Hematopoietic multipotent progenitor cell (in vitro differentiated cells): Measurements from ENCODE around the gene APEX2. TPM values are rescaled to one million over a fixed set of nuclear protein-coding genes. Genes with fewer than 3 reads are reported as not detected.
A peak's percentile ranks its signal among the peaks of the same experiment; 100 is the strongest.
"Not testable (repeated sequence)": the region's sequence is repeated elsewhere in the genome, so short reads cannot be mapped to it uniquely, and the experiment has no call there.

Experiments used
- DNase-seq, 3 donors: peaks; one replicate each; pipeline ENCODE4 v3.0.0-alpha.2; 2011 to 2015; ENCODE audit warnings: low read depth in 2 of 3, low spot score in 2 of 3
- total RNA-seq: library from RNA; depleted of rRNA; stranded (reverse); fragments of >200 nt; gene quantifications from one replicate; pipeline ENCODE4 v1.2.3, GENCODE V29; 2012

APEX2 gene
- 10.0 TPM for total RNA-seq

DNA sequence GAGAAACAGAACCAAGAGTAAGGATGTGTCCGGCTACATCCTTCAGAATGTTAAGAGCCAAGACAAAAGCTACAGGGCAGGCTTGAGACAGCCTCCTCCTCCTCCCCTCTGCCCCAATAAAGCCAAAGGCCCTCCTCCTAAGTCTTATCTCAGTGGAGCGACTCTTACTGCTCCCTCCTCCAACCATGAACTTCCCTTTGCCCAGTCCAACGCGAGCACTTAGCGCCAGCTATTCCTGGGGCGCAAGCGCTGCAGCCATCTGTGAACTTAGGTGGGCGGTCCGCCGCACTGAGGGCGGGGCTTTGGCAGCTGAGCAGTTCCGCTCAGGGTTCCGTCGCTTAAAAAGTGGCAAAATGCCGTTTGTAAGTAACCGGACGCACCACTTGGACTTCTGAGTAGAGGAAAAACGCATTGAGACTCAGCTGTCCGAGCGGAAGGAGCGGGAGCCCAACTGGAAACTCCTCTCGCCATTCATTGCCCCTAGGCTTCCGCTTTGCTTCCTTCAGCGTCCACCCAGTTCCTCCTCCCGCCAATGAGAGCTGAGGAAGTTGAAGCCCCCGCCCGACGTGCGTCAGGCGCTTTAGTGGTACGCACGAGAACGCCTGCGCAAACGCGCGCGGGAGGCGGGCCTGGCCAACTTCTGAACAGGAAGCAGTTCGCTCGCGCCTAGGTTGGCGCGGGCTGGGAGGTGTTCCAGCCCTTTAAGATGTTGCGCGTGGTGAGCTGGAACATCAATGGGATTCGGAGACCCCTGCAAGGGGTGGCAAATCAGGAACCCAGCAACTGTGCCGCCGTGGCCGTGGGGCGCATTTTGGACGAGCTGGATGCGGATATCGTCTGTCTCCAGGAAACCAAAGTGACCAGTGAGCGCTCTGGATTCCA, at the start of gene APEX2:
Gene APEX2, plus strand, starts transcription at position 647 of the 882 bp plus-strand sequence. Its CDS starts 60 bp downstream, at position 707.
- peak; percentile 52 to 93 (median 88) for DNase-seq

DNA sequence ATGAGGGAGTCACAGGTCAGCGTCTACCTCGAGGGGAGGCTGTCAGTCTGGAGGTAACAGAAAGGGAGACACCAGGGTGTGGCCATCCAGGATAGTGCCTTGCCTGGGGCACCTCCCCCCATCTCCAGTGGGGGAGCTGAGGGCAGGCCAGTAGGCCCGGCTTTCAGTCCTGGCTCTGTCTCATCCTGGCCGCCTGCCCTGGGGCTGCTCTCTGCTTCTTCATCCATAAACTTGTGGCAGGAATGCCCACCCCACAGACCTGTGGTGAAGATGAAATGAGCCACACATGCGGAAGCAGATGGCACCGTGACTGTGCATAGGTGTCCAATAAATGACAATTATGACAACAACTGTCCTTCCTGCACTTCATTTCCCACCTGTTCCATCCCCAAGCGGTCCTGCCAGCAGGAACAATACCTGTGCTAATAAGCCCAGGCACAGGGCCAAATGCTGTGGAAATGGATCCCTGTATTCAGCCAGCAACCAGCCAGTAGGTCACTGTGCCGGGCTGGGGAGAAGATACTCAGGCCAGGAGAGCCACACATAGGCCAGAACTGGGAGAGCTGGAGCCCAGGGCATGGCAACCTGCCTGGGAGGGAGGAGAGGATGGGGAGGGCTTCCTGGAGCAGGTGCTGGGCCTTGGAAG, 49.3 kb upstream of the APEX2 start:
- DNase-seq, result no peak

- DNase-seq, result no peak
These were observed 38.4 kb upstream of the APEX2 start for GRCh38 chrX:54961750-54962149.

GRCh38 chrX:54964766-54965497, 35.2 kb upstream of the APEX2 start:
- DNase-seq, result no peak

DNA sequence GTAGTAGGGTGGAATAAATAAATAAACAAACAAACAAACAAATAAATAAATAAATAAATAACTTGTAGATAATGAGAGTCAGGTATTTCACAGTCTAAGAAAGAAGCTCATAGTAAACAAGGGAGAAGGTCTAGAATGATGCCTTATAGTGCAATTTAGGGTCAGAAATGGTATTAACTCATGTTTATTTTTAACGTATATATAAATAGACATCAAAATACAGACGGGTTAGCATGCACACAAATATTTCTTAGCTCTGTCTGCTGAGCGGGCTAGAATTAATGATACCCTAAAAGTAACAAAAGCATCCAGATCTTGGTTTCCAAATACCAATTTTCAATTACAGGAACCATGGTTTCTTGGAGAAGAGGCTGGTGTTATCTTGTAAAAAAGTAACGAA, 22.8 kb upstream of the APEX2 start:
- DNase-seq, result no peak

- DNase-seq, result no peak
These were observed 21.7 kb upstream of the APEX2 start for GRCh38 chrX:54978448-54978847.

- DNase-seq, result no peak
These were observed 20.7 kb upstream of the APEX2 start for GRCh38 chrX:54979432-54979831.

- no peak for DNase-seq
These were observed 19.8 kb upstream of the APEX2 start for GRCh38 chrX:54980334-54980733.

DNA sequence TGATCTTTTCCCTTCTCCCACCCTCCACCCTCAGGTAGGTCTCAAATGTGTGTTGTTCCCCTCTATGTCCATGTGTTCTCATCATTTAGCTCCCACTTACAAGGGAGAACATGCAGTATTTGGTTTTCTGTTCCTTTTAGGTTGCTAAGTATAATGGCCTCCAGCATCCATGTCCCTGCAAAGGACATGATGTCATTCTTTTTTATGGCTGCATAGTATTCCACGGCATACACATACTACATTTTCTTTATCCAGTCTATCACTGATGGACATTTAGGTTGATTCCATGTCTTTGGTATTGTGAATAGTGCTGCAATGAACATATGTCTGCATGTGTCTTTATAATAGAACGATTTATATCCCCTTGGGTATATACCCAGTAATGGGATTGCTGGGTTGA, 16.9 kb upstream of the APEX2 start:
- not testable (repeated sequence) for DNase-seq

GRCh38 chrX:54991706-54992105, 8.5 kb upstream of the APEX2 start:
- no peak for DNase-seq

GRCh38 chrX:54992911-54993622, 7.1 kb upstream of the APEX2 start:
- DNase-seq, result no peak

GRCh38 chrX:54994099-54994498, 6.1 kb upstream of the APEX2 start, which contains the start of gene PFKFB1:
TSS of gene PFKFB1 (minus strand) at chrX:54994188. CDS start at chrX:54994007, 181 bp downstream.
- no peak for DNase-seq

GRCh38 chrX:54994668-54995351, 5.4 kb upstream of the APEX2 start:
- no peak for DNase-seq

DNA sequence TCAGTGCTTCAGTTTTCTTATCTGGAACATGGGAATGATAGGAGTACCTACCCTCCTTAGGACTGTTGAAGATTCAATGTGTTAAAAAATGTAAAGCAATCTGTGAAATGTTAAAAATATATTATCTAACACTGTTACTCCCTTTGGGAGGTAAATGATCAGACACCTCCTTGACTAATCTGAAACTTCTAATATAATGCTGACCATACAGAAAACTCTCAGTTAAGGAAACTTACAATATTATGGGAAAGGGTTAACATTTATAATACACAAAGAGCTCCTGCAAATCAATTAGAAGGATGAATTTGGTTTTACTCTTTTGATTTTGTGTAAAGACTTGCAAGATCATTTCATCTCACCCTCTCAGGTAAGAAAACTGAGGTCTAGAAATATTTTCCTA, 4.5 kb upstream of the APEX2 start:
- no peak for DNase-seq

GRCh38 chrX:55004231-55004630, 4.1 kb downstream of the APEX2 start:
- DNase-seq, result no peak

DNA sequence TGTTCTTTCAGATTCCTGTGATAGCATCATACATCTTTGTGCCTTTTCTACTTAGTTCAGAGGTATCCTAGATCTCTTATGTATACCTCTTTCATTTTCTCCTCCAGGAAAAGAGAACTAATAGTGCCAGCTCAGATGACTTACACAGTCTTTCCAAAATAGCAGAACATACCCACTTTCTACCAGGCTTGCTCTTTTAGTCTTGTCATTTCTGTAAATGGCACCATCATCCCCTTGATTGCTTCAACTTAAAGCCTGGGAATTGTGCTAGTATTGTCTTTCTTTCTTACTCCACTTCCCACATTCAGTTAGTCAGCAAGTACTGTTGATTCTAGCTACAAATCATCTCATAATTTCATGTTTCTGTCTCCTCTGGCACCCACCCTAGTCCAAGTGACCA, 5.1 kb downstream of the APEX2 start:
- no peak for DNase-seq

DNA sequence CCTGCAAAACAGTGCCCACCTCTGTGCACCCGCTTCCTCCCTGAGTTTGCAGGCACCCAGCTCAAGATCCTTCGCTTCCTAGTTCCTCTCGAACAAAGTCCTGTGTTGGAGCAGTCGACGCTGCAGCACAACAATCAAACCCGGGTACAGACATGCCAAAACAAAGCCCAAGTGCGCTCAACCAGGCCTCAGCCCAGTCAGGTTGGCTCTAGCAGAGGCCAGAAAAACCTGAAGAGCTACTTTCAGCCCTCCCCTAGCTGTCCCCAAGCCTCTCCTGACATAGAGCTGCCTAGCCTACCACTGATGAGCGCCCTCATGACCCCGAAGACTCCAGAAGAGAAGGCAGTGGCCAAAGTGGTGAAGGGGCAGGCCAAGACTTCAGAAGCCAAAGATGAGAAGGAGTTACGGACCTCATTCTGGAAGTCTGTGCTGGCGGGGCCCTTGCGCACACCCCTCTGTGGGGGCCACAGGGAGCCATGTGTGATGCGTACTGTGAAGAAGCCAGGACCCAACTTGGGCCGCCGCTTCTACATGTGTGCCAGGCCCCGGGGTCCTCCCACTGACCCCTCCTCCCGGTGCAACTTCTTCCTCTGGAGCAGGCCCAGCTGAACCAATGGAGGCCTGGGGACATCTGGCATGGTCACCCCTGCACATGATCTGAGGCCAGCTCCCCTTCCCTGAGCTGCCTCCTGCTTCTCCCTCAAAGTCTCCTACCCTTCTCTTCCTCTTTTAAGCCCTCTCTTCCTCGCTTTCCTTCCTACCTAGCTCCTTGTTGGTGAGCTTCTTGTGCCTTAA, 6.9 kb downstream of the APEX2 start:
- DNase-seq, result no peak

DNA sequence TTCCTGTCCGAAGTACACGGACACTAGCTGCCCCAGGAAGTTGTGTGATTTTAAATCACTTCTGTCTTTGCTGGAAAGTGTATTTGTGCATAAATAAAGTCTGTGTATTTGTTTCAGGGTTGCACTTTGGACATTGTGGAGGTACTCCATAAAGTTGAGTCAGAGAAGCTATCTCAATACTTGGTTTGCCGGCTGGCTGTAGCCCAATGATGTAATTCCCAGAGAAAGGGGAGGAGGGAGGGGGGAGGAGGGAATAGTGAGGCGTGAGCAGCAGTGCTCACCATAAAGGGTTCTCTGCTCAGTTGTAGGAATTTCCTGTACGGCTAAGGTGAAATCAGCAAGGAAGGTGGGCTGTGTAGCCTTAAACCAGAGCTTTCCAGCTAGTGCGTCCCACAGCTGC, 7.5 kb downstream of the APEX2 start:
- DNase-seq, result no peak
